HL-60/S4 treated with retinoic acid at 250 ng/mL for 4 days and 3 days (cell line): ENCODE data around the gene STAT5A.
"Not testable (repeated sequence)": the region's sequence is repeated elsewhere in the genome, so short reads cannot be mapped to it uniquely, and the experiment has no call there.

Source experiments
- in situ Hi-C: fragments of 300-500 bp; cut with MboI; formaldehyde crosslinking; loops from 2 replicates; pipeline ENCODE4 v1.7.0; 2022; ENCODE audit warnings: low sequenced_read_pairs

The STAT5A gene

GRCh38 chr17:42358434-42358833 is 70.1 kb downstream of the STAT5A start:
- in situ Hi-C loops: no loop called here

DNA sequence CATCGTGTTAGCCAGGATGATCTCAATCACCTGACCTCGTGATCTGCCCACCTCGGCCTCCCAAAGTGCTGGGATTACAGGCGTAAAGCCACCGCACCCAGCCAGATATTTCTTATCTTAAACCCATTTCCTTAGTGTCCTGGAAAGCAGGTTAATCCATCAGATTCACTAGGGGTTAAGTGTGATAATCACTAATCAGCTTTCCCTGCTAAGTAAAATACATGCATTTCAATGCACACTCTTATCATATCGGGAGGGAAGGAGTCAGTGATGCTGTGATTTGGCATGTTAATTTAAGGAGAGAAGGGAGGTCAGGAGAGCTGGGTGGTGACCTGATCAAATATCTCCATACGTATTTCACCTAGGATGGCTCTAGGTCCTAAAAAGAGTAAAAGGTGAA is 70.8 kb downstream of the STAT5A start:
- in situ Hi-C loops: no loop called here

DNA sequence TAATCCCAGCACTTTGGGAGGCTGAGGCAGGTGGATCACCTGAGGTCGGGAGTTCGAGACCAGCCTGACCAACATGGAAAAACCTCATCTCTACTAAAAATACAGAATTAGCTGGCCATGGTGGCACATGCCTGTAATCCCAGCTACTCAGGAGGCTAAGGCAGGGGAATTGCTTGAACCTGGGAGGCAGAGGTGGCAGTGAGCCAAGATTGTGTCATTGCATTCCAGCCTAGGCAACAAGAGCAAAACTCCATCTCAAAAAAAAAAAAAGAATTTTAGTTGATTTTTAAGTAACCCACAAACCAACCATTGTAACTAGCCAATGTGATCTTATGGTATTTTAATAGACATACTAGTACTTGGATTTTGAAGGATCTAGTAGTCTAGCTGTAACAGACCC is 72.1 kb downstream of the STAT5A start:
- in situ Hi-C loops: not testable (repeated sequence)
